Prostate gland (tissue), 2 donors: ENCODE measurements around the gene RBM22.

Source experiments
- CTCF ChIP-seq, 4 experiments: fragments of 200-600 bp in 2 of 4; fragments of 450-650 bp in 2 of 4; sonication (generic) in 2 of 4; IDR thresholded peaks; 1 replicate in 3 of 4; 2 replicates in 1 of 4; pipeline ENCODE4 v1.5.1; 2016 to 2019; ENCODE audit warnings: antibody characterized with exemption in 4 of 4, mild to moderate bottlenecking in 2 of 4, moderate library complexity in 2 of 4
- POLR2A ChIP-seq: fragments of 450-650 bp; IDR thresholded peaks from one replicate; pipeline ENCODE4 v1.6.1; 2016; ENCODE audit warnings: antibody characterized with exemption, mild to moderate bottlenecking
- POLR2AphosphoS5 ChIP-seq: sonication (generic); formaldehyde crosslinking; IDR thresholded peaks from one replicate; pipeline ENCODE4 v1.6.1; 2017; ENCODE audit warnings: antibody characterized with exemption

- no peak for TF ChIP-seq CTCF (IDR thresholded peaks at IDR 0.05)
- no peak for TF ChIP-seq POLR2A
- no peak for TF ChIP-seq POLR2AphosphoS5
Observed at GRCh38 chr5:150731669-150732242, 30.9 kb upstream of the RBM22 start.
